HCT116 (cell line): ENCODE data around the gene PLA2G2C. TPM values are rescaled to one million over a fixed set of nuclear protein-coding genes. Genes with fewer than 3 reads are reported as not detected.

Experiments used
- ATAC-seq: fragments of 200-7000 bp; cut with Tn5 transposase; 2 replicates; pipeline ENCODE4 v1.9.1; 2020; ENCODE audit warnings: mild to moderate bottlenecking, moderate library complexity
- BruUV-seq: library from RNA; stranded (reverse); fragments of 400-500 nt; replicated peaks from 2 replicates; lab custom pipeline; 2021; lab: Mats Ljungman, UMichigan
- CTCF ChIA-PET: fragments of 300-600 bp; sonication (Branson Sonifier 250); formaldehyde crosslinking; loops from one replicate; lab custom pipeline; 2021; ENCODE audit warnings: antibody characterized with exemption; lab: Charles Lee
- POLR2A ChIA-PET: fragments of 300-600, 350-600 bp; sonication (Branson Sonifier 250); formaldehyde crosslinking; loops from one replicate; lab custom pipeline; 2021; ENCODE audit warnings: antibody characterized with exemption; lab: Charles Lee
- RAD21 ChIA-PET, 2 experiments: fragments of 300-600 bp; sonication (Branson Sonifier 250); formaldehyde crosslinking; loops; one replicate each; lab custom pipeline; 2023; ENCODE audit warnings: low total read pairs in 2 of 2; ENCODE audit not compliant: uncharacterized antibody in 2 of 2, unreplicated experiment in 2 of 2, low non-redundant PET in 1 of 2; lab: Charles Lee
- DNase-seq: peaks from one replicate; pipeline ENCODE4 v3.0.0-alpha.2; 2010; ENCODE audit warnings: low read depth, low spot score
- H2AFZ ChIP-seq: fragments of 200-600 bp; shearing (Covaris generic), sonication (generic); 2 replicates; pipeline ENCODE4 v1.6.1; 2017; ENCODE audit warnings: low read depth, mixed run types, mixed read lengths, antibody characterized with exemption, low read length; ENCODE audit not compliant: poor library complexity, severe bottlenecking
- H3K27ac ChIP-seq: 2 replicates; pipeline ENCODE4 v1.5.1; 2012; ENCODE audit warnings: low read depth, low read length
- H3K27me3 ChIP-seq: fragments of 200-600 bp; sonication (generic); 2 replicates; pipeline ENCODE4 v1.6.1; 2016; ENCODE audit warnings: mixed run types, low read length, mixed read lengths; ENCODE audit not compliant: insufficient read depth
- H3K36me3 ChIP-seq, 2 experiments: fragments of 200-500 bp in 1 of 2; fragments of 200-600 bp in 1 of 2; sonication (Bioruptor generic) in 1 of 2; sonication (generic) in 1 of 2; 2 replicates each; pipeline versions ENCODE4 v1.5.1 to v1.6.1; 2014 to 2016; ENCODE audit warnings: low read length in 2 of 2, inconsistent platforms in 1 of 2, mixed read lengths in 1 of 2, mixed run types in 1 of 2; ENCODE audit not compliant: insufficient read depth in 2 of 2, control insufficient read depth in 1 of 2
- H3K4me1 ChIP-seq, 2 experiments: fragments of 200-600 bp in 1 of 2; sonication (generic) in 1 of 2; 2 replicates each; pipeline versions ENCODE4 v1.5.1 to v1.6.1; 2012 to 2017; ENCODE audit warnings: low read length in 2 of 2, inconsistent platforms in 1 of 2, mild to moderate bottlenecking in 1 of 2, mixed read lengths in 1 of 2, mixed run types in 1 of 2, moderate library complexity in 1 of 2; ENCODE audit not compliant: insufficient read depth in 2 of 2, control insufficient read depth in 1 of 2
- H3K4me2 ChIP-seq: fragments of 200-600 bp; sonication (generic); 2 replicates; pipeline ENCODE4 v1.6.1; 2017; ENCODE audit warnings: mixed run types, low read length, mixed read lengths
- H3K4me3 ChIP-seq, 2 experiments: fragments of 200-600 bp in 1 of 2; sonication (generic) in 1 of 2; replicated peaks in 1 of 2; 2 replicates each; pipeline ENCODE4 v1.5.1; 2011 to 2016; ENCODE audit warnings: low read length in 2 of 2, control low read depth in 1 of 2, low read depth in 1 of 2, mild to moderate bottlenecking in 1 of 2, mixed read lengths in 1 of 2, mixed run types in 1 of 2
- H3K79me2 ChIP-seq: fragments of 200-600 bp; sonication (generic); 2 replicates; pipeline ENCODE4 v1.6.1; 2017; ENCODE audit warnings: mild to moderate bottlenecking, mixed run types, low read length, moderate library complexity, mixed read lengths; ENCODE audit not compliant: insufficient read depth
- H3K9ac ChIP-seq: fragments of 200-600 bp; sonication (generic); 2 replicates; pipeline ENCODE4 v1.6.1; 2016; ENCODE audit warnings: low read length, mixed read lengths
- H3K9me2 ChIP-seq: fragments of 200-600 bp; sonication (generic), shearing (Covaris generic); 2 replicates; pipeline ENCODE4 v1.6.1; 2017; ENCODE audit warnings: mixed run types, mild to moderate bottlenecking, moderate library complexity; ENCODE audit not compliant: insufficient read depth
- H3K9me3 ChIP-seq, 2 experiments: fragments of 200-500 bp in 1 of 2; fragments of 200-600 bp in 1 of 2; sonication (Bioruptor generic) in 1 of 2; sonication (generic) in 1 of 2; 2 replicates each; pipeline ENCODE4 v1.6.1; 2014 to 2017; ENCODE audit warnings: low read length in 2 of 2, mixed read lengths in 2 of 2, inconsistent platforms in 1 of 2, low read depth in 1 of 2, mild to moderate bottlenecking in 1 of 2, mixed run types in 1 of 2, moderate library complexity in 1 of 2; ENCODE audit not compliant: control insufficient read depth in 1 of 2, insufficient read depth in 1 of 2
- H4K20me1 ChIP-seq: fragments of 200-600 bp; sonication (generic), shearing (Covaris generic); 2 replicates; pipeline ENCODE4 v1.6.1; 2017; ENCODE audit warnings: mixed run types, mild to moderate bottlenecking, moderate library complexity; ENCODE audit not compliant: insufficient read depth
- ATF3 ChIP-seq: IDR thresholded peaks from 2 replicates; pipeline ENCODE4 v1.6.1; 2012
- CBX3 ChIP-seq: IDR thresholded peaks from 2 replicates; pipeline ENCODE4 v1.6.1; 2012; ENCODE audit warnings: low read depth
- CEBPB ChIP-seq: IDR thresholded peaks from 2 replicates; pipeline ENCODE4 v1.6.1; 2012; ENCODE audit warnings: low read depth
- EGR1 ChIP-seq: IDR thresholded peaks from 2 replicates; pipeline ENCODE4 v1.6.1; 2012; ENCODE audit warnings: low read depth
- ELF1 ChIP-seq: IDR thresholded peaks from 2 replicates; pipeline ENCODE4 v1.6.1; 2012; ENCODE audit warnings: low read depth, borderline replicate concordance
- EZH2 ChIP-seq: fragments of 200-600 bp; sonication (generic); IDR thresholded peaks from 2 replicates; pipeline ENCODE4 v1.6.1; 2017; ENCODE audit warnings: antibody characterized with exemption, mixed run types
- EZH2phosphoT487 ChIP-seq: fragments of 200-600 bp; IDR thresholded peaks from 2 replicates; pipeline ENCODE4 v1.6.1; 2018; ENCODE audit warnings: antibody characterized with exemption, borderline replicate concordance
- MAX ChIP-seq: IDR thresholded peaks from 2 replicates; pipeline ENCODE4 v1.6.1; 2012
- POLR2A ChIP-seq: IDR thresholded peaks from 2 replicates; pipeline ENCODE4 v1.7.0; 2011; ENCODE audit warnings: borderline replicate concordance; ENCODE audit not compliant: insufficient read depth, insufficient read length; ENCODE audit errors: extremely low read depth
- POLR2AphosphoS5 ChIP-seq: IDR thresholded peaks from 2 replicates; pipeline ENCODE4 v1.6.1; 2011; ENCODE audit warnings: mild to moderate bottlenecking, low read depth, low read length, moderate library complexity
- RAD21 ChIP-seq: IDR thresholded peaks from 2 replicates; pipeline ENCODE4 v1.6.1; 2012; ENCODE audit warnings: low read depth, mild to moderate bottlenecking
- REST ChIP-seq: IDR thresholded peaks from 2 replicates; pipeline ENCODE4 v1.6.1; 2012; ENCODE audit warnings: low read depth
- SIN3A ChIP-seq: IDR thresholded peaks from 2 replicates; pipeline ENCODE4 v1.6.1; 2012; ENCODE audit warnings: low read depth
- SRF ChIP-seq: IDR thresholded peaks from 2 replicates; pipeline ENCODE4 v1.6.1; 2012; ENCODE audit warnings: low read depth
- TCF7L2 ChIP-seq: IDR thresholded peaks from 2 replicates; pipeline ENCODE4 v1.7.0; 2011; ENCODE audit warnings: borderline replicate concordance, inconsistent platforms; ENCODE audit not compliant: insufficient read depth, insufficient read length; ENCODE audit errors: extremely low read depth
- YY1 ChIP-seq: IDR thresholded peaks from 2 replicates; pipeline ENCODE4 v1.6.1; 2011; ENCODE audit warnings: low read length, low read depth, moderate library complexity, mild to moderate bottlenecking; ENCODE audit not compliant: insufficient replicate concordance; ENCODE audit errors: extremely low read depth
- ZBTB33 ChIP-seq: IDR thresholded peaks from 2 replicates; pipeline ENCODE4 v1.6.1; 2011; ENCODE audit warnings: mild to moderate bottlenecking, low read length, moderate library complexity; ENCODE audit not compliant: insufficient replicate concordance; ENCODE audit errors: extremely low read depth
- intact Hi-C: fragments of 100-400 bp; cut with micrococcal nuclease; formaldehyde crosslinking; loops from 2 replicates; pipeline ENCODE4 v1.10.0; 2022
- total RNA-seq: library from RNA; stranded (reverse); gene quantifications from one replicate; pipeline ENCODE4 v1.2.1, GENCODE V29; 2021; ENCODE audit not compliant: unreplicated experiment

The PLA2G2C gene
- total RNA-seq, 1 experiment from 2014 or later = not detected

GRCh38 chr1:20228314-20228825 lies 42.1 kb upstream of the PLA2G2C start:
- H3K9ac ChIP-seq = no peak overlapping the region
- TF ChIP-seq TCF7L2 (no peak), RAD21 (no peak), SRF (no peak), EGR1 (no peak), MAX (no peak), CBX3 (no peak), EZH2 (no peak), ATF3 (no peak), POLR2A (no peak), YY1 (no peak), CEBPB (no peak), ELF1 (no peak), POLR2AphosphoS5 (no peak), EZH2phosphoT487 (no peak), SIN3A (no peak), REST (no peak), ZBTB33 (no peak)
- POLR2A ChIA-PET = no interaction called here
- RAD21 ChIA-PET = no interaction called here
- ATAC-seq (no peak), DNase-seq (no peak)
- no peak overlapping the region for H3K4me2 ChIP-seq
- H3K36me3 ChIP-seq = no peaks in the 10 kb centered on the region
- H2AFZ ChIP-seq = no peak overlapping the region
- H3K4me1 ChIP-seq = no peaks in the 10 kb centered on the region
- no peaks in the 10 kb centered on the region for H3K9me3 ChIP-seq
- intact Hi-C loops = no loop called here
- no peak overlapping the region for H3K4me3 ChIP-seq
- BruUV-seq = no TSS peak
- no peaks in the 10 kb centered on the region for H4K20me1 ChIP-seq
- no peaks in the 10 kb centered on the region for H3K27me3 ChIP-seq
- no peak overlapping the region for H3K27ac ChIP-seq
- no peaks in the 10 kb centered on the region for H3K79me2 ChIP-seq
- CTCF ChIA-PET = interaction anchor here (1.8 kb wide), 1 partner anchor 16 kb away, joined by 6 read pairs; no protein-coding TSS in a partner anchor
- no peaks in the 10 kb centered on the region for H3K9me2 ChIP-seq
